ENCODE results near the gene CD36. TPM values are rescaled to one million over a fixed set of nuclear protein-coding genes. Genes with fewer than 3 reads are reported as not detected.

CD36 gene
- total RNA-seq, 4 donors from 2014 or later, result 210 to 375 (median 311) TPM

GRCh38 chr7:80722616-80723195 lies 84.3 kb downstream of the CD36 start:
- peak; percentile 59 to 77 for DNase-seq

GRCh38 chr7:80724249-80724871 lies 85.9 kb downstream of the CD36 start:
- ATAC-seq (no peak), DNase-seq (no peak)
- TF ChIP-seq POLR2A (IDR thresholded peaks at IDR 0.05), result no peak
- TF ChIP-seq CTCF (IDR thresholded peaks at IDR 0.05 in 4 of 5, conservative IDR thresholded peaks at IDR 0.05 in 1 of 5), result no peak
- no peaks in the 10 kb centered on the region for H3K36me3 ChIP-seq
- no peaks in the 10 kb centered on the region for H3K9me3 ChIP-seq
- intact Hi-C loops (cut with DNase I; ENCODE audit: low total_unique reads), result loop anchor here (10.0 kb wide), 2 partner anchors 190 to 440 kb away; partner anchors contain the start of gene SEMA3C
- no peaks in the 10 kb centered on the region for H3K27me3 ChIP-seq
- in situ Hi-C loops (cut with MboI; ENCODE audit: low sequenced_read_pairs in 4 of 4), result loop anchor here in 2 of 4 donors (25.0 kb wide), 1 partner anchor 538 kb away; no protein-coding TSS in a partner anchor
- H3K4me1 ChIP-seq, result peaks cover 0 to 4% of the 10 kb centered on the region in 2 donors
- H3K27ac ChIP-seq, result no peak overlapping the region
- no peak overlapping the region for H3K4me3 ChIP-seq

More at GRCh38 chr7:80722616-80723195, 84.3 kb downstream of the CD36 start:
- no peaks in the 10 kb centered on the region for H3K27me3 ChIP-seq
- intact Hi-C loops (cut with DNase I; ENCODE audit: low total_unique reads) (loop anchor here (10.0 kb wide), 2 partner anchors 192 to 442 kb away; partner anchors contain the start of gene SEMA3C), in situ Hi-C loops (cut with MboI; ENCODE audit: low sequenced_read_pairs in 4 of 4) (loop anchor here in 2 of 4 donors (25.0 kb wide), 1 partner anchor 540 kb away; no protein-coding TSS in a partner anchor)
- ATAC-seq, result peak; percentile 87 to 91
- H3K4me1 ChIP-seq, result peaks cover 0 to 4% of the 10 kb centered on the region in 2 donors
- no peak for TF ChIP-seq CTCF (IDR thresholded peaks at IDR 0.05 in 4 of 5, conservative IDR thresholded peaks at IDR 0.05 in 1 of 5)
- TF ChIP-seq POLR2A (IDR thresholded peaks at IDR 0.05), result no peak
- H3K9me3 ChIP-seq, result no peaks in the 10 kb centered on the region
- no peak overlapping the region for H3K4me3 ChIP-seq
- no peaks in the 10 kb centered on the region for H3K36me3 ChIP-seq
- peak overlapping the region in 2 of 4 donors; percentile 45 to 54 for H3K27ac ChIP-seq

GRCh38 chr7:80725181-80725611 lies 86.8 kb downstream of the CD36 start:
- H3K27ac ChIP-seq, result no peak overlapping the region
- H3K4me3 ChIP-seq, result no peak overlapping the region
- ATAC-seq (no peak), DNase-seq (no peak)
- no peaks in the 10 kb centered on the region for H3K27me3 ChIP-seq
- in situ Hi-C loops (cut with MboI; ENCODE audit: low sequenced_read_pairs in 4 of 4), result no loop called here
- intact Hi-C loops (cut with DNase I; ENCODE audit: low total_unique reads), result loop anchor here (10.0 kb wide), 2 partner anchors 190 to 440 kb away; partner anchors contain the start of gene SEMA3C
- no peaks in the 10 kb centered on the region for H3K9me3 ChIP-seq
- peaks cover 0 to 4% of the 10 kb centered on the region in 2 donors for H3K4me1 ChIP-seq
- no peaks in the 10 kb centered on the region for H3K36me3 ChIP-seq
- TF ChIP-seq POLR2A (IDR thresholded peaks at IDR 0.05), result no peak
- TF ChIP-seq CTCF (IDR thresholded peaks at IDR 0.05 in 4 of 5, conservative IDR thresholded peaks at IDR 0.05 in 1 of 5), result no peak

Other genes with a start within 250 kb of the CD36 start
- not detected for gene GNAT3, start 126.6 kb upstream of the CD36 start, total RNA-seq

All from gastrocnemius medialis (tissue), 4 donors.